GM18508 (cell line): ENCODE measurements around the gene PIGX.

Experiments
- ATAC-seq: cut with Tn5 transposase; IDR thresholded peaks from one replicate; pipeline ENCODE4 v1.9.1; 2021; ENCODE audit warnings: moderate number of reproducible peaks; ENCODE audit not compliant: insufficient read depth, unreplicated experiment

Gene PIGX

DNA sequence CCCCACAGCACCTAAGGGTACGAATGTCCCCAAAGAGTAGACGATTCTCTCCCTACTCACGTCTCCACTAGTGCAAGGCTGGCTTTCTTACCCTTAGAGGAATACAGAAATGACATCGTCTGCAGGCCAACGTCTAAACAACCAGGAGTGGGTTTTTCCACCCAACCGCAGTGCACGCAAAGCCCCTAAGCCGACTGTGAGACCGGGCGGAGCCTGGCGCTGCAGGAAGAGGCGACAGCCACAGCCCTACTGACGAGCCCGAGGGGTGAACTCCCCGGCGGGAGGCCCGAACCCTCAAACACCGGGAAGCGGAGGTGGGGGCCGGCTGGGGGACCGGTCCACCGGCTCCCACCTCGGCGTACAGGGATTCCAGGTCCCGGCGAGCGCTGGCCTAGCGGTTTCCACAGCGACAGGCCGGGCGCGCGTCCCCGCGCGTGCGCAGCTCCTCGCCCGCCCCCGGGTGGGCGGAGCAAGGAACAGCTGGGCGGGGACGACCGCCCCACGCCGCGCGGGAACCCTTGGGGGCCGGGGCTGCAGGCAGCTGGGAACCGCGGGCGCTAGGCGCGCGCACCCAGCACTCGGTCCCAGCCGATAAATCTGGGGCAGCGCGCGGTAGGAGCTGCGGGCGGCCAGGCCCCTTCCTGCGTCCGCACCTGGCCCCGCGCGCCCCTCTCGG is at the start of gene PIGX, which contains the start of gene CEP19:
PIGX (plus strand) TSS at position 540 of the 676 bp plus-strand sequence.
CEP19 (minus strand) TSS at position 413 of the 676 bp plus-strand sequence. CDS start 3,593 bp downstream, outside the sequence.
- ATAC-seq: peak; percentile 51

DNA sequence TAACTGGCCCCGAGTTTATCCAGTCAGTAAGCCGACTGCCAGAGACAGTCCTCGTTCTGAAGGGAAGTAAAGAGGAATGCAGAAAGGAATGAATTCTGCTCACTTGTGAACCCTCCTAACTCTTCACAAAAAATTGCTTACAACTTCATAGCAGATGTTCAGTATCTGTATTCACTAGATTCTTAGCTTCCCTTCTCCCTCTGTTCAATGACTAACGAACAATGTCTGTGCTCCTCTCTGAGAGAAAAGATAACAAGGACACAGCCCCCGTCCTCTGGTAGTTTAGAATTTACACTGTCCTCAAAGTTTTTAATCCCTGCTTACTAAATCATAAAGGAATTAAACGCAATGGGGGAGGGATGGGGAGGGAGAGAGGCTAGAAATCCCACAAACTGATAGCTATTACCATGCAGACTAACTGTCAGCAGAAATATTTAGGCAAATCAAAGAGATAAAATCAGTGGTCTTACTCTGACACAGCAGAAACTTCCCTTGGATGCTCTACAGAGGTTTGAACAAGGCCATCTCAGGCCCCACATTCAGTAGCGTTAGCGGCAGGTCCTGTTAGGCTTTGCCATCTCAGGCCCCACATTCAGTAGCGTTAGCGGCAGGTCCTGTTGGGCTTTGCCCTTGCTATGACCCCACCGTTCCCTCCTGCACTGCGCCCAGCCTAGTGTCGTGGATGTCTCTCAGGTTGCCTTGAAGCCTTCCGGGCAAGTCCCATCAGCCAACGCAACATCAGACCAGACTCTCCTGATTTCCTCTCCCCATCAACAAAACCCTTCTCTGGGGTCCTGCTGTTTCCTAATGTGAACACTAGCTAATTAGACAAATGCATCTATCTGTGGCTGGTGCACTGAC is 49.2 kb upstream of the PIGX start:
- no peak for ATAC-seq

DNA sequence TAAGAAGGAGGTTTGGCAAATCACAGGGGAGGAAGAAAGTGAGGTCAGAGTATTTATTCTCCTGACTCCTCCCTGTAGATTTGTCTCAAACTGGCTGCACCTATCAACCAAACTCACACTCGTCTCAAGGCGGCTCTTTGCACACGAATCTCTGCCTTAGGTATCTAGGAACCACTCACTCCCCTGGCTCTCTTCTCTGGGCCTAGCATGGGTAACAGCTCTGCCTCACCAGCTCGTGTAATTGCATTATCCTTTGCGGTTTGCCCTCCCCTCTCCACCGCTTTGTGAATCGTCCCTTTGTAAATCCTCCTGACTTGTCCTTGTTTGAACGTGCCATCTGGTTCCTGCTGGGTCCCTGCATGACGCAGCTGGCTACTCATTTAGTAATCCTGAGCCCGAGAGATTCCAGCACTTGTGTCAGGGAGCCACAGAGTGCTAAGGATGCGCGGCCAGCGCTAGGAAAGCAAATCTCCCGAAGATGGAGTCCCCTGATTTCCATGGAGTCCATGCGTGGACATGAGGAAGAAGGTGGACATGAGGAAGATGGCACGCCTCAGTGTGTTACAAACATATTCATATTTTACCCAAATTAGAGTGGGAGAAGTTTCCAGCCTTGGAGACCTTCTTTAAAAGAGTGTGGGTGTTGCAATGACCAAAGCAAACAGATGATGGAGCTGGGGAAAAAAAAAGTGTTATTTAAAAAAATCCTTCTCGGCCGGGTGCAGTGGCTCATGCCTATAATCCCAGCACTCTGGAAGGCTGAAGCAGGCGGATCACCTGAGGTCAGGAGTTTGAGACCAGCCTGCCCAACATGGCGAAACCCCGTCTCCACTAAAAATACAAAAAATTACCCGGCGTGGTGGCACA is 45.9 kb upstream of the PIGX start:
- no peak for ATAC-seq

- no peak for ATAC-seq
Measured at GRCh38 chr3:196667056-196667825, 44.9 kb upstream of the PIGX start.

- no peak for ATAC-seq
Measured at GRCh38 chr3:196670339-196670738, 41.8 kb upstream of the PIGX start.

DNA sequence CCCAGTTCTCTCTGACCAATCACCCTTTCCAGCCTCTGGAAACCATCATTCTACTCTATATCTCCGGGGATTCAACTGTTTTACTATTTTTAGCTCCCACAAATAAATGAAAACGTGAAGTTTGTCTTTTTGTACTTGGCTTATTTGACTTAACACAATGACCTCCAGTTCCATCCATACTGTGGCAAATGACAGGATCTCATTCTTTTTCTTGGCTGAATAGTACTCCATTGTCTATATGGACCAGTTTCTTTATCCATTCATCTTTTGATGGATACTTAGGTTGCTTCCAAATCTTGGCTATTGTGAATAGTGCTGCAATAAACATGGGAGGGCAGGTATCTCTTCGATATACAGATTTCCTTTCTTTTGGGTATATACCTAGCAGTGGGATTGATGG is 38.5 kb upstream of the PIGX start:
- ATAC-seq: no peak

DNA sequence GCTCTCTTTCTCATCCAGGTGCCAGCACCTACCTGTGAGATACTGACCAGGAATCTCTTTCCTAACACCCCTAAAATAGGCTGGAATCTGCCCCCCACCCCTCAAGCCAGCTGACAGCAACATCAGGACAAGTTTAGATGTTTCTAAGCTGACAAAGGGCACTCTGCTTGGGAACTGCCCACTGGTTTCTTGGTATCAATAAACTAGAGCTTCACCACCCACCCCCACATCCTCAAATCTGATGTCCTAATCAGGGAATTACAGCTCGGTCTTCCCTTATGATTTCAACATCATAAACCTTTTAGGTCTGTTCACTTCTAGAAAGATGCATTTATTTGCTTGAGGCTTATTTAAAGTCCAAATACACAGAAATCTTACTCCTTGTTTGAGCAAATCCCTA is 34.8 kb upstream of the PIGX start:
- ATAC-seq: no peak

GRCh38 chr3:196677931-196678330 is 34.2 kb upstream of the PIGX start:
- ATAC-seq: no peak

- peak; percentile 46 for ATAC-seq
Measured at GRCh38 chr3:196684548-196685407, 27.4 kb upstream of the PIGX start.

GRCh38 chr3:196686436-196686835 is 25.7 kb upstream of the PIGX start:
- no peak for ATAC-seq

GRCh38 chr3:196688349-196688748 is 23.8 kb upstream of the PIGX start:
- ATAC-seq: no peak

DNA sequence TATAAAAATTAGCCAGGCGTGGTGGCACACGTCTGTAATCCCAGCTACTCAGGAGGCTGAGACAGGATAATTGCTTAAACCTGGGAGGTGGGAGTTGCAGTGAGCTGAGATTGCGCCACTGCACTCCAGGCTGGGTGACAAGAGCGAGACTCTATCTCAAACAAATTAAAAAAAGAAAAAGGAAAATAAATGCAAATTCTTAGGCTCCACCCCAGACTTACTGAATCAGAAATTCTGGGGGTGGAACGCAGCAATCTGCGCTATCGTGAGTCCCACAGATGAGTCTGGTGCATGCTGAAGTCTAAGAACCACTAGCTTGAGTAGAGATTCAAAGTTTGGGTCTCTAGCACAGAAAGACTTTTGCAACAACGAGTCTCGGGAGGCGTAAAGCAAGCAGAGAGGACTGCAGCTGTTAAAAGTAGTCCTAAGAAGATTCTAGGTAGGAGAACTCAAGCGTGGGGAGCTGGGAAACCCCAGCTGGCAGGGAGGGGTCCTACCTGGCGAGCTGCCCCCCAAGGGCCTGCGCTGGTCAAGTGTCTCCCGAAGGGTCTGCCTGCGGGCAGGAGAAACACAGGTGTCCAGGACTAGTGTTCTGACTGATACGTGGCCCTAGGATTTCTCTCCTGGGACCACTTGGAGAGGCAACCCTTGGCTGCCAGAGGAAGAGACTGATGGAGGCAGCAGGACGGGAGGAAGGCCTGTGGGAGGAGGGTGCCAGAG is 22.1 kb upstream of the PIGX start:
- no peak for ATAC-seq

DNA sequence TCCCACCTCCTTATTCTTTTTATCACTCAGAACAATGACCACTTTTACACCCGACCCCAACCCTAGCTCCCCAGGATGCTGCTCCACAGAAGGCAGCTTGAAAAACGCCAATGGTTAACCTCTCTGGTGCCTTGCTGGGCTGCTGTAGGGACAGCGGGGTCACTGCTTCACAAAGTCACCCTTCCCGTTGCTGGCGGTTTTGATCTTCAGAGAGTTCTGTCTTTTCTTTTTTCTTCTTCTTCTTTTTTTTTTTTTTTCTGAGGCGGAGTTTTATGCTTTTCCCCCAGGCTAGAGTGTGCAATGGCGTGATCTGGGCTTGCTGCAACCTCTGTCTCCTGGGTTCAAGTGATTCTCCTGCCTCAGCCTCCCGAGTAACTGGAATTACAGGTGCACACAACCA is 20.8 kb upstream of the PIGX start:
- ATAC-seq: no peak

- ATAC-seq: no peak
Measured at GRCh38 chr3:196694202-196694638, 18.0 kb upstream of the PIGX start.

DNA sequence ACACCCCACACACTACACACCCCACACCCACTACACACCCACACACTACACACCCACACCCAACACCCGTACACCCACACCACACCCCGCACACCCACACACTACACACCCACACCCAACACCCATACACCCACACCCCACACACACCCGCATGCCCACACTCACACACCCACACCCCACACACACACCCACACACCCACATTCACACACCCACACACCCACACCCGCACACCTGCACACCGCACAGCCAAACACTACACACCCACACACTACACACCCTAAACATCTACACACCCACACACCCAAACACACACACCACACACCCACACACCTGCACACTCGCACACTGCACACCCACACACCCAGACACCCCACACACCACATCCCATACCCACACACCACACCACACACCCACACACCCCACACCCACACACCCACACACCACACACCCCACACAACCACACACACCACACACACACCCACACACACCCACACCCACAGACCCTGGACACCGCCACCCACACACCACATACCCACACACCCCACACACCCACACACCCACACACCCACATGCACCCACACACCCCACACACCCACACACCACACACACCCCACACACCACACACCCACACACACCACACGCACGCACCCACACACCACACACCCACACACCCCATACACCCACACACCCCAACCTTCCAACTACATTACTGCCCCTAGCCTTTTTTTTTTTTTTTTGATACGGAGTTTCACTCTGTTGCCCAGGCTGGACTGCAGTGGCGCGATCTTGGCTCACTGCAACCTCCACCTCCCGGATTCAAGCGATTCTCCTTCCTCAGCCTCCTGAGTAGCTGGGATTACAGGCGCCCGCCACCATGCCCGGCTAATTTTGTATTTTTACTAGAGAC is 17.0 kb upstream of the PIGX start:
- no peak for ATAC-seq

GRCh38 chr3:196695849-196696226 is 16.3 kb upstream of the PIGX start:
- ATAC-seq: no peak

DNA sequence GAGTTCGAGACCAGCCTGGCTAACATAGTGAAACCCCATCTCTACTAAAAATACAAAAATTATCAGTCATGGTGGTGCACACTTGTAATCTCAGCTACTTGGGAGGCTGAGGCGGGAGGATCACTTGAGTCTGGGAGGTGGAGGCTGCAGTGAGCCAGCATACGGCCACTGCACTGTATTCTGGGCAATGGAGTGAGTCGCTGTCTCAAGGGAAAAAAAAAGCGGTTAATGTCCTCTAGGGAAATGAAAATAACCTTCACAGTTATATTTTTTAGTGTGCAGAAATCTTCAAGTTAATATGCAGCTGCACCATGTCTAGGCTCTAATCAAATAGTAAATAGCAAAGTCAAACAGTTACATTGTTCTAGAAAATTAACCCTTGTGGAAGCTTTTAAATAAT is 14.9 kb upstream of the PIGX start:
- no peak for ATAC-seq
